ENCODE data around the gene SYNGR1. TPM values are rescaled to one million over a fixed set of nuclear protein-coding genes. Genes with fewer than 3 reads are reported as not detected.
"Not testable (repeated sequence)": the region's sequence is repeated elsewhere in the genome, so short reads cannot be mapped to it uniquely, and the experiment has no call there.

The SYNGR1 gene
- polyA plus RNA-seq, 6 donors from 2014 or later: 2.6 to 11.9 (median 4.6) TPM

DNA sequence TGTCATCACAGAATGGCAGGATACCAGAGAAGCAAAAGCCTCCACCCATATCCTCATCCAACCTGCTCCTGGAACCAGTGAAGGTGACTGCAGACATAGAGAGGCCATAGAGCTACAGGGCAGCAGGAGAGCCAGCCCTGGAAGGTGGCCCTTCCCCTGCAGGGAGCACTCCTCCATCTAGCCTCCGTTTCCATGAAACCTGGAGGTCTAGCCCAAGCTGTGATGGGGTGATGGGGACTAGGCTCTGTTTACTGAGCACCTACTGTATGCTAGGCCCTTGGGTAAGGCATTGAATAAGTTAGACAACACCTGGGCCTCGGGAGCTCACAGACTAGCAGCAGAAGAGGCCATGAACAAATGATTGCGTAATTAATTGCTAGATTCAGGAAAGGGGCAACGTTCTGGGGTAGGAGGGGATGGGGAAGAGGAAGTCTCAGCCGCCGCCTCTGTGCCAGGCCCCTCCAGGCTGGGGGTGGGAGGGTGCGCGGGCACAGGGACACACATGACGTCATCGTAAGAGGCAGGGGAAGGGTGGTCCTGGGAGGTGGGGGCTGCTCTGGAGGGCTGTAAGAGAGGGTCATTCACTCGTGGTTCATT, 784 bp upstream of the SYNGR1 start:
- Mint-ChIP-seq H3K9me3 (no peaks in the 10 kb centered on the region), H3K27ac (peak overlapping the region in 5 of 6 donors; percentile 51 to 94 (median 91)), H3K4me1 (peaks cover 19 to 32% (median 28%) of the 10 kb centered on the region in 3 donors), H3K4me3 (peak overlapping the region; percentile 87 to 95 (median 92)), H3K27me3 (no peaks in the 10 kb centered on the region), H3K36me3 (no peaks in the 10 kb centered on the region)
- no peak for DNase-seq
- ATAC-seq (ENCODE audit: low read depth in 2 of 2): peak; percentile 32 to 55

DNA sequence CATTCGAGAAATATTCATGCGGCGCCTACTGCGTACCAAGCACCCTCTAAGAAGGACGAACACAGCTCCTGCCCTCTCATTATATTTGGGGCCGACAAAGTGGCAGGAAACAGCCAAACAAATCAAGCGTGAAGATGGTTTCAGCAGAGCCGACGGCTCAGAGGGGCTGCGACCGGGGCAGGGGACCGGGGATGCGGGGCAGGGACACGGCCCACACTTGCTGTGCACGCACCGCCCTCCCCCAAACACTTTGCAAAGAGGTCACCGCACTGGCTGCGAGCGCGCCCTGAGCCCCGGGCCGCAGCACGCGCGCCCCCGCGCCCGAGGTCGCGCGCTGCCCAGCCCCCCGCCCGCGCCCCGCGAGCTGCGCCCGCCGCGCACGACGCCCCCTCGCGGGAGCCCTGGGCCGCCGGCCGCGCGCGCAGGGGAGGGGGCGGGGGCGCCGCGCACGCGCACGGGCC, 255 bp upstream of the SYNGR1 start:
- peak overlapping the region in 5 of 6 donors; percentile 51 to 94 (median 91) for H3K27ac Mint-ChIP-seq
- H3K4me1 Mint-ChIP-seq: peaks cover 19 to 32% (median 28%) of the 10 kb centered on the region in 3 donors
- ATAC-seq (ENCODE audit: low read depth in 2 of 2) (peak; percentile 40 to 43), DNase-seq (peak; percentile 39)
- peak overlapping the region; percentile 87 to 95 (median 92) for H3K4me3 Mint-ChIP-seq
- no peaks in the 10 kb centered on the region for H3K36me3 Mint-ChIP-seq
- no peaks in the 10 kb centered on the region for H3K9me3 Mint-ChIP-seq
- no peaks in the 10 kb centered on the region for H3K27me3 Mint-ChIP-seq

DNA sequence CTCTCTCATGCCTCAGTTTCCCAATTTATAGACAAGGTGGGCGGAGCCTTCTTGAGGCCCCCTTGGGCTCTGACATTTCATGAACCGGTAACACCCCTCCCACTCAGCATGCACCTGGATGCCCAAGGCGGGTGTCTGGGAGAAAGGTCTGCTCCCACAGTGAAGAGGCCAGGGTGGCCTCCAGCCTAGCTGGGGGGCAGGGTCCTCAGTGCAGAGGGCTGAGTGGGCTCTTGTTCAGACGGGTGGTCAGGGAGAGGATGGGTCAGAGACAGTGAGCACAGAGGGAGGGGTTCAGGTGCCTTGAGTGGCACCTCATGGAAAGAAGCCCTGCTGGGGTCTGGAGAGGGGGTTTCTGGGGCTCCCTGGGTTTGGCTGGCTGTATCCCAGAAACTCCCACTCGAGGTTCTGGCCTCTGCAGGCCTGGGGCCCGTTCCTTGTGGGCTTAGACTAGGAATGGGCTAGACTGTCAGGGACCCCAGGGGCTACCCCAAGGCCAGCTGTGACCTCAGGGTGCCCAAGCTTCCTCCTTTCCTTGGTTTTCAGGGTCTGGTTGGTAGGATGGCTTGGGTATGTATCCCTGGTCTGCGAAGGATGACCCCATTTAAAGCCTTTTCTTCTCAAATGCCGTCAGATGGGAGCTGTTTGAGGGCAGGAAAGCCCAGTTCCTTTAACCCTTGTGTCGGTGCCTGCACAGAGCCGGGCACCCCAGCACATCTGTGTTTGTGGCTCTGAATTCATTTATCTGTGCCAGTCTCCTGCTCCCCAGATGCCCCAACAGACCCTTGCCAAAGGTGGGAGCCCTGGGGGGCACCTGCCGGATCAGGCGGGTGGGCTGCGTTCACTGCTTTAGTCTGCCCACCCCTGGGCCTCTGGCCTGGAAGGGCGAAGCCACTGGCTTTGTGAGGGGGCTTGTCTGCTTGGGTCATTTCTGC, 1.2 kb downstream of the SYNGR1 start:
- Mint-ChIP-seq H3K27ac (peak overlapping the region in 4 of 6 donors; percentile 60 to 95 (median 79)), H3K27me3 (no peaks in the 10 kb centered on the region), H3K4me3 (peak overlapping the region; percentile 76 to 95 (median 88)), H3K36me3 (no peaks in the 10 kb centered on the region), H3K4me1 (peaks cover 19 to 32% (median 28%) of the 10 kb centered on the region in 3 donors), H3K9me3 (no peaks in the 10 kb centered on the region)
- ATAC-seq (ENCODE audit: low read depth in 2 of 2) (no peak), DNase-seq (no peak)

DNA sequence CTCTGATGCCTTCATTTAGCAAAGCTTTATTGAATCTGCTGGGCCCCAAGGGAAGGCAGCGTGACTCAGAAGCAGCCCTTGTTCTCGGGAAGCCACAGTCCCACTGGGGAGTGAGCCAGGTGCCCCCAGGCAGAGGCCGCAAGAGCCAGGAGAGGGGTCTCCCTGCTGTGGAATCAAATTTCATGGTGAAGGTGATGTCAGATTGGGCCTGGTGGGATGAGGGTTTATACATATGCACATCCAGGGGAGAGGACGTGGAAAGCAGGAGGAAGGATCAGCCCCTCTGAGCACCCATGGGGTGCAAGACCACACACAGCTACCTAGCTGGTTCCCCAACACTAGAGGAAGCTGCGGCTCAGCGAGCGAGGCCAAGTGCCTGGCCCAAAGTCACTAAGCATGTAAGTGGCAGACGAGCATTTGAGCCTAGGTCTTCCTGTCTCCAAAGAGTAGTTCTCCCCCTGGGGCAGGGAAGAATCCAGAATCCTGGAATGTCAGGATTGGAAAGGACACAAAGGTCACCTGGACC, 2.0 kb downstream of the SYNGR1 start:
- peak; percentile 69 to 73 for ATAC-seq (ENCODE audit: low read depth in 2 of 2)
- DNase-seq: peak; percentile 14
- H3K36me3 Mint-ChIP-seq: no peaks in the 10 kb centered on the region
- peak overlapping the region in 5 of 6 donors; percentile 56 to 95 (median 77) for H3K27ac Mint-ChIP-seq
- peak overlapping the region; percentile 71 to 94 (median 82) for H3K4me3 Mint-ChIP-seq
- no peaks in the 10 kb centered on the region for H3K9me3 Mint-ChIP-seq
- H3K27me3 Mint-ChIP-seq: no peaks in the 10 kb centered on the region
- peaks cover 19 to 32% (median 30%) of the 10 kb centered on the region in 3 donors for H3K4me1 Mint-ChIP-seq

DNA sequence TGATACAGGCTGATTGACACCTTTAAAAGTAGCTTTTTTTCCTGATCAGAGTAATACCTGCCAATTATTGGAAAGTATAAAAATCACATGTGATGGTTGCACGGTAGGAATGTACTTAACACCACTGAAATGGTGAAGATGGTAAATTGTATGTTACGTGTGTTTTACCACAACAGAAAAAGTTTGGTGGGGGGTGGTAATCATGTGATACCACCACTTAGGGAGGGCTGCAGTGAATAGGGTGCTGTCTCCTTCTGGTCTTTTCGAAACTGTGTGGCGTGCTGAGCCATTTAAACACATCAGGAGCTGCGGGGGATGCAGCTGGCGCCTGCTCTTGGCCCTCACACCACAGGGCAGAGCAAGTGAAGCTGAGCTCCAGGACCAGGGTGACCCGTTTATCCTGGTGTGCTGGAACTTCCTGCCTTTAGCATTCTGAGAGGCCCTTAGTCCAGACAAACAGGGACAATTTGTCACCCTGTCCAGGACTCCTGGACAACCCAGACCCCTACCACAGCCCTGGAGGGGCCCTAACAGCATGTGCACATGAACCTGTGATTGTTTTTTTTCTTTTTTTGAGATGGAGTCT, 2.6 kb downstream of the SYNGR1 start:
- Mint-ChIP-seq H3K27ac (no peak overlapping the region), H3K27me3 (no peaks in the 10 kb centered on the region), H3K36me3 (no peaks in the 10 kb centered on the region), H3K4me3 (peak overlapping the region in 2 of 8 donors; percentile 76 to 86), H3K9me3 (no peaks in the 10 kb centered on the region), H3K4me1 (peaks cover 19 to 32% (median 30%) of the 10 kb centered on the region in 3 donors)
- ATAC-seq (ENCODE audit: low read depth in 2 of 2) (no peak), DNase-seq (no peak)

DNA sequence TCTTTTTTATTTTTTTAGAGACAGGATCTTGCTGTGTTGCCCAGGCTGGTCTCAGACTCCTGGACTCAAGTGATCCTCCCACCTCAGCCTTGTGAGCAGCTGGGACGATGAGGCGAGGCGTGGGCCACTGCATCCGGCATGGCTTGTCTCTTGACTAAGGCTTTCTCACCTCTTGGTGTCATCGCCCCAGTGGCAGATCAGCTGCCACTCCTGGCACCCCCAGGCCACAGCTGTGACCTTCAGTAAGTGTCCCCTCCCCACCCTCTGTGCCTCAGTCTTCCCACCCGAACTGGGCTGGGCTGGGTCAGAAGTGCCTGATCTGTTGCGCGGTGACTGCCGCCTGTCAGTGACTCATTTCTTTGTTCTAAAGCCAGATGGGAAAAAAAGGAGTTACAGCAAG, 3.6 kb downstream of the SYNGR1 start:
- no peaks in the 10 kb centered on the region for H3K36me3 Mint-ChIP-seq
- DNase-seq (no peak), ATAC-seq (ENCODE audit: low read depth in 2 of 2) (no peak)
- H3K4me3 Mint-ChIP-seq: peak overlapping the region in 1 of 8 donors; percentile 30
- no peaks in the 10 kb centered on the region for H3K27me3 Mint-ChIP-seq
- H3K27ac Mint-ChIP-seq: no peak overlapping the region
- no peaks in the 10 kb centered on the region for H3K9me3 Mint-ChIP-seq
- H3K4me1 Mint-ChIP-seq: peaks cover 19 to 32% (median 30%) of the 10 kb centered on the region in 3 donors

DNA sequence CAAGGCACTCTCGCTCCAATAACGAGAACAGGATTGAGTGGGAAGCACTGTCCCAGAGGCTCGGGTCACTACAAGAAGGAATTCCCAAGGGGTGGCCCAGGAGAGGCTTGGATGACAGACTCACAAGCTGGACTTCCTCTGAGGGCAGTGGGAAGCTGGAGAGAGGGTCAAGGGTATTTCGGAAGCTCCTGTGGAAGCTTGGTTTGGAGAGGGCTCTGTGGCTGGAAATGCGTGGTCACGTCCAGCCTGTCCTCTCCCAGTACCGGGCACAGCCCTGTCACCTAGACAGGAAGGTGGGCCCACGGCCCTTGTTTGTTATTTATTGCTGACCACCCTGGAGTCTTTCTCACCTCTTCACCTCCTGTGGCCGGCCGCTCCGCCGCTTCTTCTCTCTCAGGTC, 5.3 kb downstream of the SYNGR1 start:
- H3K9me3 Mint-ChIP-seq: no peaks in the 10 kb centered on the region
- H3K4me1 Mint-ChIP-seq: peaks cover 16 to 25% (median 23%) of the 10 kb centered on the region in 3 donors
- H3K27me3 Mint-ChIP-seq: no peaks in the 10 kb centered on the region
- no peak overlapping the region for H3K27ac Mint-ChIP-seq
- DNase-seq (no peak), ATAC-seq (ENCODE audit: low read depth in 2 of 2) (no peak)
- no peak overlapping the region for H3K4me3 Mint-ChIP-seq
- H3K36me3 Mint-ChIP-seq: no peaks in the 10 kb centered on the region

DNA sequence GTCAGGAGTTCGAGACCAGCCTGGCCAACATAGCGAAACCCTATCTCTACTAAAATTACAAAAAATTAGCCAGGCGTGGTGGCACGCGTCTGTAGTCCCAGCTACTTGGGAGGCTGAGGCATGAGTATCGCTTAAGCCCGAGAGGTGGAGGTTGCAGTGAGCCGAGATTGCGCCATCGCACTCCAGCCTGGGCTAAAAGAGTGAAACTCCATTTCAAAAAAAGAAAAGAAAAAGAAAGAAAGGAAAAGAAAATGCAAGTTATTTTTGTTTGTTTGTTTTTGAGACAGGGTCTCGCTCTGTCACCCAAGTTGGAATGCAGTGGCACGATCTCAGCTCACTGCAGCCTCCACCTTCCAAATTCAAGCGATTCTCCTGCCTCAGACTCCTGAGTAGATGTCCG, 6.0 kb downstream of the SYNGR1 start:
- not testable (repeated sequence) for H3K4me3 Mint-ChIP-seq; H3K36me3 Mint-ChIP-seq; DNase-seq; H3K27me3 Mint-ChIP-seq; H3K27ac Mint-ChIP-seq; H3K9me3 Mint-ChIP-seq; ATAC-seq (ENCODE audit: low read depth in 2 of 2)
- peaks cover 18 to 25% (median 20%) of the 10 kb centered on the region in 3 donors for H3K4me1 Mint-ChIP-seq

DNA sequence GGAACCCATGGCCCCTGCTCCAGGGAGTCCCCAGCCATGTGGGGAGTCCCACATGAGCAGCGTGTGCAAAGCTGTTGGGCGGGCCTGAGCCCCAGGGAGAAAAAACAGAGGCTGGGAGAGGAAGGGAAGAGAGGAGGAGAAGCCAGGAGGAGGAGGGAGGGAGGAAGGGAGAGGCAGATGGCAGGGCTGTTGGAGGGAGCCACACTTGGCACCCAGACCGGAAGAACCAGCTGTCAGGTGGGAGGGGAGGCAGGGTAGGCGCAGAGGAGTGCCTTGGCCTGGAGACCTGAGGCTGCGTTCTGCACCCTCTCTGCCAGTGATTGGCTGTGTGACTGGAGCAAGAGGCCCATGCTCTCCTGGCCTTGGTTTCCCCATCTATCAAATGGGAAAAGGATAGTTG, 6.7 kb downstream of the SYNGR1 start:
- peaks cover 11 to 20% (median 15%) of the 10 kb centered on the region in 3 donors for H3K4me1 Mint-ChIP-seq
- H3K27ac Mint-ChIP-seq: no peak overlapping the region
- H3K27me3 Mint-ChIP-seq: no peaks in the 10 kb centered on the region
- no peaks in the 10 kb centered on the region for H3K9me3 Mint-ChIP-seq
- peak overlapping the region in 1 of 8 donors; percentile 20 for H3K4me3 Mint-ChIP-seq
- DNase-seq: no peak
- no peaks in the 10 kb centered on the region for H3K36me3 Mint-ChIP-seq
- ATAC-seq (ENCODE audit: low read depth in 2 of 2): no peak

DNA sequence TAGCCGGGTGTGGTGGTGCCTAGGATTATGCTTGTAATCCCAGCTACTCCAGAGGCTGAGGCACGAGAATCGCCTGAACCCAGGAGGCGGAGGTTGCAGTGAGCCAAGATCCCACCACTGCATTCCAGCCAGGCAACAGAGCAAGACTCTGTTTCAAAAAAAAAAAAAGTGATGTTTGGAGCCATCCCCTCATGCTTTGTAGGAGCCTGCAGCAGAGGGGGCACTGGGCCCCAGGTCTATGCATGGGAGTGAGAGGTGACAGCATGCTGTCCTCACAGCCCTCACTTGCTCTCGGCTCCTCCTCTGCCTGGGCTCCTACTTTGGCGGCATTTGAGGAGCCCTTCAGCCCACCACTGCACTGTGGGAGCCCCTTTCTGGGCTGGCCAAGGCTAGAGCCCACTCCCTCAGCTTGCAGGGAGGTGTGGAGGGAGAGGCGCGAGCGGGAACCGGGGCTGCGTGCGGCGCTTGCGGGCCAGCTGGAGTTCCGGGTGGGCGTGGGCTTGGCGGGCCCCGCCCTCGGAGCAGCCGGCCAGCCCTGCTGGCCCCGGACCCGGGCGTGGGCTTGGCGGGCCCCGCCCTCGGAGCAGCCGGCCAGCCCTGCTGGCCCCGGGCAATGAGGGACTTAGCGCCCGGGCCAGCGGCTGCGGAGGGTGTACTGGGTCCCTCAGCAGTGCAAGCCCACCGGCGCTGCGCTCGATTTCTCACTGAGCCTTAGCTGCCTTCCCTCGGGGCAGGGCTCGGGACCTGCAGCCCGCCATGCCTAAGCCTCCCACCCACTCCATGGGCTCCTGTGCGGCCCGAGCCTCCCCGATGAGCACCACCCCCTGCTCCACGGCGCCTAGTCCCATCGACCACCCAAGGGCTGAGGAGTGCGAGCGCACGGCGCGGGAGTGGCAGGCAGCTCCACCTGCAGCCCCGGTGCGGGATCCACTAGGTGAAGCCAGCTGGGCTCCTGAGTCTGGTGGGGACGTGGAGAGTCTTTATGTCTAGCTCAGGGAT, 7.6 kb downstream of the SYNGR1 start:
- peaks cover 3 to 13% (median 10%) of the 10 kb centered on the region in 3 donors for H3K4me1 Mint-ChIP-seq
- not testable (repeated sequence) for H3K27me3 Mint-ChIP-seq; H3K27ac Mint-ChIP-seq; H3K36me3 Mint-ChIP-seq; DNase-seq; H3K9me3 Mint-ChIP-seq; H3K4me3 Mint-ChIP-seq; ATAC-seq (ENCODE audit: low read depth in 2 of 2)

DNA sequence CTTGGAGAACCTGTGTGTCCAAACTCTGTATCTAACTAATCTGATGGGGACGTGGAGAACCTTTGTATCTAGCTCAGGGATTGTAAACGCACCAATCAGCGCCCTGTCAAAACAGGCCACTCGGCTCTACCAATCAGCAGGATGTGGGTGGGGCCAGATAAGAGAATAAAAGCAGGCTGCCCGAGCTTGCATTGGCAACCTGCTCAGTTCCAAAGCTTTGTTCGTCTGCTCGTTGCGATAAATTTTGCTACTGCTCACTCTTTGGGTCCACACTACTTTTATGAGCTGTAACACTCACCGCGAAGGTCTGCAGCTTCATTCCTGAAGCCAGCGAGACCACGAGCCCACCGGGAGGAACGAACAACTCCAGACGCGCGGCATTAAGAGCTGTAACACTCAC, 8.4 kb downstream of the SYNGR1 start:
- not testable (repeated sequence) for H3K27me3 Mint-ChIP-seq; H3K27ac Mint-ChIP-seq; H3K4me3 Mint-ChIP-seq; DNase-seq; H3K9me3 Mint-ChIP-seq; H3K36me3 Mint-ChIP-seq; ATAC-seq (ENCODE audit: low read depth in 2 of 2)
- peaks cover 2 to 18% (median 17%) of the 10 kb centered on the region in 3 donors for H3K4me1 Mint-ChIP-seq

DNA sequence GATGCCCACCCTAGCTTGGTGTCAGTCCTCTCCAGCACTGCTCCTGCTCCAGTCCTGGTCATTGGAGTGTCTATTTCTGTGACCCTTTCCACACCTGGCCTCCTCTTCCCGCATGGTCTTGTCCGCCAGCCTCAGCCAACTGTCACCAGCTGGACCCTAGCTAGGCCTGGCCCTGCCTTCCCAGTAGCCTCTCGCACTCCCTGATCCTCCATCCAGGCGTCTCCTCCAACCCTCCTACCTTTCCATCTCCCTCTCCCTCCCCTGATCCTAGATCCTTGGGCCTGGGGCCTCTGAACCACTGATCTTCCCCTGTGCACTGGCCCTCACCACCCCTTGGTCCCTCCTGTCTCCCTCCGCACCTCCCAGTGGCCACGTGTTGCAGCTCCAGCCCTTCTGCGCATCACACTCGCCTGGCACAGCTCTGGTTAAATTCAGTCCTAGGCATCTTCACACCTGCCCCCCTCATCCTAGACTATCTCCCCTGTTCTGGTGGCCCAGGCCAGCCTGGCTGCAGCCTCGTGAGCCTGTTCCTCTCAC, 9.9 kb downstream of the SYNGR1 start:
- H3K36me3 Mint-ChIP-seq: no peaks in the 10 kb centered on the region
- no peak overlapping the region for H3K27ac Mint-ChIP-seq
- no peak overlapping the region for H3K4me3 Mint-ChIP-seq
- DNase-seq (no peak), ATAC-seq (ENCODE audit: low read depth in 2 of 2) (no peak)
- H3K27me3 Mint-ChIP-seq: peaks cover 0 to 11% (median 8%) of the 10 kb centered on the region in 3 donors
- H3K4me1 Mint-ChIP-seq: peaks cover 7 to 24% (median 21%) of the 10 kb centered on the region in 3 donors
- H3K9me3 Mint-ChIP-seq: no peaks in the 10 kb centered on the region
